ENCODE measurements around the gene TRIM23. TPM values are rescaled to one million over a fixed set of nuclear protein-coding genes. Genes with fewer than 3 reads are reported as not detected.

TRIM23 gene
- polyA plus RNA-seq, 1 donor, result 13.4 TPM

- Histone ChIP-seq H3K9me3 (ENCODE audit: control insufficient read depth, low read depth, low read length) (no peaks in the 10 kb centered on the region), H3K36me3 (ENCODE audit: control insufficient read depth, insufficient read depth, low read length) (peaks cover 7% of the 10 kb centered on the region), H3K27ac (ENCODE audit: low read length) (no peak overlapping the region), H3K4me1 (ENCODE audit: control insufficient read depth, insufficient read depth, low read length) (no peaks in the 10 kb centered on the region), H3K27me3 (ENCODE audit: control insufficient read depth, insufficient read depth, low read length) (no peaks in the 10 kb centered on the region), H3K4me3 (ENCODE audit: low read length) (no peak overlapping the region)
- no peak for DNase-seq
- 96% methylated on average over 4 of the region's 5 CpGs for WGBS (ENCODE audit: insufficient coverage, low lambda C conversion rate)
Observed at GRCh38 chr5:65546141-65546540, 78.0 kb downstream of the TRIM23 start.

GRCh38 chr5:65544473-65544872 lies 79.7 kb downstream of the TRIM23 start:
- Histone ChIP-seq H3K9me3 (ENCODE audit: control insufficient read depth, low read depth, low read length) (no peaks in the 10 kb centered on the region), H3K27me3 (ENCODE audit: control insufficient read depth, insufficient read depth, low read length) (no peaks in the 10 kb centered on the region), H3K4me1 (ENCODE audit: control insufficient read depth, insufficient read depth, low read length) (no peaks in the 10 kb centered on the region), H3K27ac (ENCODE audit: low read length) (no peak overlapping the region), H3K4me3 (ENCODE audit: low read length) (no peak overlapping the region), H3K36me3 (ENCODE audit: control insufficient read depth, insufficient read depth, low read length) (peaks cover 6% of the 10 kb centered on the region)
- no CpG with 5 or more reads among the region's 4 CpGs for WGBS (ENCODE audit: insufficient coverage, low lambda C conversion rate)
- DNase-seq, result no peak

DNA sequence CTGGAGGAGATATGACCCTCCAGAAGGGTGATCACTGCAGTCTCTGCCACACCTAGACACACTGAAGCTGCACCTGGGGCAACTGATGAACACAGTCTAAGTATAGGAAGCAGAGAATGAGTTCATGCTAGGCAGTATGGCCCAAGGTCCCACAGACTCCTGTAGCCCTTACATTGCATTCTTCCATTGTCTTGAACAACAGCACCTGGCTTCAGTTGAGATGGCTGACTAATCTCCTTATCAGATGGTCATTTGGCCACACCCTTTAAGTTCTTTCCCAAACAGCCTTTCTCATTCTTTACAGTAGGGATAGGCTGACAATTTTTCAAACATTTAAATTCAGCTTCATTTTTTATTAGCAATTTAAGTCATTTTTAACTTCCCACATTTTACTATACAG lies 84.3 kb downstream of the TRIM23 start:
- H3K36me3 ChIP-seq (ENCODE audit: control insufficient read depth, insufficient read depth, low read length), result no peaks in the 10 kb centered on the region
- DNase-seq, result no peak
- H3K9me3 ChIP-seq (ENCODE audit: control insufficient read depth, low read depth, low read length), result no peaks in the 10 kb centered on the region
- no peak overlapping the region for H3K4me3 ChIP-seq (ENCODE audit: low read length)
- H3K27me3 ChIP-seq (ENCODE audit: control insufficient read depth, insufficient read depth, low read length), result no peaks in the 10 kb centered on the region
- H3K27ac ChIP-seq (ENCODE audit: low read length), result no peak overlapping the region
- no peaks in the 10 kb centered on the region for H3K4me1 ChIP-seq (ENCODE audit: control insufficient read depth, insufficient read depth, low read length)

Other genes starting within 250 kb of the TRIM23 start
- 2.3 TPM for gene ADAMTS6, start 142.4 kb downstream of the TRIM23 start, polyA plus RNA-seq
- gene CENPK, start 61.2 kb downstream of the TRIM23 start, polyA plus RNA-seq, result 19.0 TPM
- 72.7 TPM for gene PPWD1, start 61.0 kb downstream of the TRIM23 start, polyA plus RNA-seq
- gene SHLD3, start 694 bp upstream of the TRIM23 start, polyA plus RNA-seq, result 6.1 TPM
- gene TRAPPC13, start 694 bp upstream of the TRIM23 start, polyA plus RNA-seq, result 22.4 TPM
- 4.3 TPM for gene SGTB, start 97.8 kb upstream of the TRIM23 start, polyA plus RNA-seq
- 11.8 TPM for gene NLN, start 97.9 kb upstream of the TRIM23 start, polyA plus RNA-seq

All from large intestine (tissue), 3 donors.